Measurements from ENCODE around the gene AVPR2. TPM values are rescaled to one million over a fixed set of nuclear protein-coding genes. Genes with fewer than 3 reads are reported as not detected.

The AVPR2 gene
- polyA plus RNA-seq, 1 experiment: not detected

- Histone ChIP-seq H3K9me3 (ENCODE audit: control insufficient read depth, insufficient read depth, low read length) (no peaks in the 10 kb centered on the region; the same call in 1 of the 2 replicates), H3K27ac (ENCODE audit: low read depth, low read length) (no peak within 1 kb of the TSS), H3K4me3 (ENCODE audit: low read depth, low read length) (no peak within 1 kb of the TSS), H3K27me3 (ENCODE audit: control insufficient read depth, insufficient read depth, low read length) (peaks cover 42% of the 10 kb centered on the region)
- ChIA-PET CTCF (no interaction called here), POLR2A (no interaction called here)
- no peak for DNase-seq (ENCODE audit: low read depth, low spot score)
- no peak for TF ChIP-seq CTCF (IDR thresholded peaks at IDR 0.05; ENCODE audit: low read depth, low read length)
These were observed 18.2 kb upstream of the AVPR2 start, which contains the start of gene L1CAM for GRCh38 chrX:153885968-153886903. Gene L1CAM, minus strand, starts transcription at chrX:153886173. Its CDS starts 10,337 bp downstream, at chrX:153875836.

- H3K27me3 ChIP-seq (ENCODE audit: control insufficient read depth, insufficient read depth, low read length): peaks cover 37% of the 10 kb centered on the region
- no peak overlapping the region for H3K27ac ChIP-seq (ENCODE audit: low read depth, low read length)
- no peak overlapping the region for H3K4me3 ChIP-seq (ENCODE audit: low read depth, low read length)
- CTCF ChIA-PET: no interaction called here
- POLR2A ChIA-PET: no interaction called here
- DNase-seq (ENCODE audit: low read depth, low spot score): no peak
- H3K9me3 ChIP-seq (ENCODE audit: control insufficient read depth, insufficient read depth, low read length): no peaks in the 10 kb centered on the region; the same call in 1 of the 2 replicates
- TF ChIP-seq CTCF (IDR thresholded peaks at IDR 0.05; ENCODE audit: low read depth, low read length): no peak
These were observed 17.6 kb upstream of the AVPR2 start for GRCh38 chrX:153886915-153887314.

- POLR2A ChIA-PET: no interaction called here
- TF ChIP-seq CTCF (IDR thresholded peaks at IDR 0.05; ENCODE audit: low read depth, low read length): no peak
- DNase-seq (ENCODE audit: low read depth, low spot score): no peak
- H3K4me3 ChIP-seq (ENCODE audit: low read depth, low read length): no peak overlapping the region
- H3K27ac ChIP-seq (ENCODE audit: low read depth, low read length): no peak overlapping the region
- peaks cover 37% of the 10 kb centered on the region for H3K27me3 ChIP-seq (ENCODE audit: control insufficient read depth, insufficient read depth, low read length)
- CTCF ChIA-PET: no interaction called here
- no peaks in the 10 kb centered on the region; the same call in 1 of the 2 replicates for H3K9me3 ChIP-seq (ENCODE audit: control insufficient read depth, insufficient read depth, low read length)
These were observed 17.1 kb upstream of the AVPR2 start for GRCh38 chrX:153887385-153887784.

GRCh38 chrX:153888344-153888743, 16.1 kb upstream of the AVPR2 start:
- no peak for DNase-seq (ENCODE audit: low read depth, low spot score)
- TF ChIP-seq CTCF (IDR thresholded peaks at IDR 0.05; ENCODE audit: low read depth, low read length): no peak
- H3K27me3 ChIP-seq (ENCODE audit: control insufficient read depth, insufficient read depth, low read length): peaks cover 34% of the 10 kb centered on the region
- ChIA-PET POLR2A (no interaction called here), CTCF (no interaction called here)
- no peak overlapping the region for H3K27ac ChIP-seq (ENCODE audit: low read depth, low read length)
- H3K4me3 ChIP-seq (ENCODE audit: low read depth, low read length): no peak overlapping the region
- no peaks in the 10 kb centered on the region; the same call in 1 of the 2 replicates for H3K9me3 ChIP-seq (ENCODE audit: control insufficient read depth, insufficient read depth, low read length)

GRCh38 chrX:153889123-153889522, 15.3 kb upstream of the AVPR2 start:
- no peak overlapping the region for H3K27ac ChIP-seq (ENCODE audit: low read depth, low read length)
- TF ChIP-seq CTCF (IDR thresholded peaks at IDR 0.05; ENCODE audit: low read depth, low read length): no peak
- no peak for DNase-seq (ENCODE audit: low read depth, low spot score)
- no peaks in the 10 kb centered on the region; the same call in 1 of the 2 replicates for H3K9me3 ChIP-seq (ENCODE audit: control insufficient read depth, insufficient read depth, low read length)
- H3K4me3 ChIP-seq (ENCODE audit: low read depth, low read length): no peak overlapping the region
- POLR2A ChIA-PET: no interaction called here
- CTCF ChIA-PET: no interaction called here
- peaks cover 27% of the 10 kb centered on the region for H3K27me3 ChIP-seq (ENCODE audit: control insufficient read depth, insufficient read depth, low read length)

Measured in AG04450 (cell line).